LoVo (cell line): Measurements from ENCODE around the gene RTL1.

Experiments
- DNase-seq: peaks from one replicate; pipeline ENCODE4 v3.0.0-alpha.2; 2016; ENCODE audit warnings: low spot score

RTL1 gene

DNA sequence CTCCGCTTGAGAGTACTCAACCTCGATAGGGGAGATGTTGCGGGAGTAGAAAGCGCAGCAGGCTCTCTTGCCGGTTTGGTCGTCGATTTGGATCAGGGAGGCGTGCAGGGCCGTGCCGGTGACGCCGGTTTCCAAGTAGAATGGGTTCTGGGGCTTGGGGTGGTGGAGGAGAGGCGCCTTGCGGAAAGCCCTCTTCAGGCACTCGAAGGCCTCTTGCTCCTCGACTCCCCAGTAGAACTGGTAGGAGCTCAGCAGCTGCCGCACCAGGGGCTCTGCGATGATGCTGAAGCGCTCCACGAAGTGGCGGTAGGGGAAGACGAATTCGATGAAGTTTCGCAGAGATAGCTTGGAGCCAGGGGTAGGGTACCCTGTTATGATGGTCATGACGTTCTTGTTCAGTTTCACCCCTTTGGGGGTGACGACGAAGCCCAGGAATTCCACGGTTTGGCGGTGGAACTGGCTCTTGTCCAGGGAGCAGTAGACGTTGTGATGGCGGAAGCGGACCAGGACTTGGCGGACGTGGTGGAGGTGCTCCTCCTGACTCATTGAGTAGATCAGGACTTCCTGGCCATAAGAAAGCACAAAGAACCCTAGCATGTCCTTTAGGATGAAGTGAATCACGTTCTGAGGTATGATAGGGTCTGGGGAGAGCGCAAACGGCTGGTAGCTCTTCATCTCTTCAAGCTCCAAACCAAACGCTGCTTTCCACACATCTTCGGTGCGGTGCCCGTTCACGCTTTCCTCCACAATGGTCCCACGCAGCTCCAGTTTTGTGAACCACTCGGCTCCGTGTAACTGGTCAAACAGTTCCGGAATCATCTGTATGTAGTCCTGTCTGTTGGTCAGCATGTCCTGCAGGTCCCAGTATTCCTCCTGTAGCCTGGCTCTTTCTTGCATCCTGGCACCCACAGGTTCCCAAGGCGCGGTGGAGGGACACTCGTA is 21.2 kb downstream of the RTL1 start:
- DNase-seq: no peak

DNA sequence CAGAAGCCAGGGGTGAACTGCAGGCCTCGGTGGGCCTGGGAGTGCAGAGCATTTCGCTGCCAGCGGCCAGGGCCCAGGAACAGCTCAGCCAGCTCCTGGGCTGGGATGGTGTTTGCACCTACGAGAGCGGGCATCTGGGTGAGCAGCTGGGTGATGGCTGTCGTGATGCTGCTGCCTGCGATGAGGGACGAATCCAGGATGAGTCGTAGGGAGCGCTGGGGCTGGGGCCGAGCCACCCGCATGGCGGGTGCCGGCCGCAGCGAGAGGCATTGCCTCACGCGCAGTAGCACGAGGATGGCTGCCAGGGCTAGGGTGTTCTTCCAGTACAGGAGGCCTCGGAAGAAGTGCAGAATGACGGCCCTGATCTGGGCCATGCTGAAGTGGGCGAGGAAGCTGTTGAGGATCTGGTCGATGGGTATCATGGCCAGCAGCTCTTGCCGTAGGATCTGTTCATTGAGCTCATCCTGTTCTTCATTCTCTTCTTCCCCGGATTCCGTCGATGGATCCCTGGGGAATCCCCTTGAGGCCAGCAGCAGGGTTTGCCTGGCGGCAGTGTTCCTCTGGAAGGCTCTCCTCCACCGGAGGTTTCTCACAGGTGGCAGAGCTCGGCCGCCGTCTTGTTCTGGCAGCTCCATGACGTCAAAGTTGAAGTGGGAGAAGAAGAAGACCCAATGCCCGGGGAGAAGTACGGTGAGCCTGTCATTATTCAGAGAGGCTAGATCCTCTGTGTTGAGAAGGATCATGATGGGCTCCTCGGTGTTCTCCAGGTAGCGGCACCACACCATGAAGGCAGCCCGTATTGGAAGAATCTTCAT is 22.1 kb downstream of the RTL1 start:
- DNase-seq: no peak

DNA sequence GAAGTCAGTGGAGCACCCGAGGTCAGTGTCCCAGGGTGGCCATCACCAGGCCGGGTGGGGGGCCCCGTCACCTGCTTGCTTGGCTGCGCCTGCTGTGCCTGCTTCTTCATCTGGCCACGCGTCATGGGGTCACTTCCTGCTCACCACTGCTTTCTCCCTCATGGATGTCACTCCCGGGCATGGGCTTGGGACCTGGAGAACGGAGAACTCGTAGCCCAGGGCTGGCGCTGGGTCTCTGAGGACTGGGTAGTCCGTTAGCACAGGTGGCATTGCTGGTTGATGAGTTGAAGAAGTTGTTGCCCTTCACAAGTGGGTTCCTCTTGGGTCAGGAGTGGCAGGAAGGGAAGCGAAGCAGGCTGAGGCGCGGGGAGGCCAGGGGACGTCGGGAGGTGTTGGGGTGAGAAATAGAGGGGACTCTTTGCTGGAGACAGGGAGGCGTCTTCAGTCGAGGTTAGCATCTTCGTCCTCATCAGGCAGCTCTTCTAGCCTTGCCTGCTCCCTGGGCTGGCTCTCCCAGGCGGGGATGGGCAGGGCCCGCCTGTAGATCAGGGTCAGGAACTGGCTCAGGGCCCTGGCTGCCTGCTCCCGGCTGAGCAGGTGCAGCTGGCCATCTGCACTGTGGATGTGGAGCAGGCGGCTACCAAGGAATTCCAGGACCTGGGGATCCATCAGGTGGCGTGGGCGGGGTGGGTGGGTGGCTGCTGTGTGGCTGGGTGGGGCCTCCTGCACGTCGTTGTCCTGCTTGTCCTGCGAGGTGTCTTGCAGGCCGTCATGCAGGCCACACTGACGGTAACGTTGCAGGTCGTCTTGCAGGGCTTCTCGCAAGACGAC is 23.0 kb downstream of the RTL1 start:
- no peak for DNase-seq

DNA sequence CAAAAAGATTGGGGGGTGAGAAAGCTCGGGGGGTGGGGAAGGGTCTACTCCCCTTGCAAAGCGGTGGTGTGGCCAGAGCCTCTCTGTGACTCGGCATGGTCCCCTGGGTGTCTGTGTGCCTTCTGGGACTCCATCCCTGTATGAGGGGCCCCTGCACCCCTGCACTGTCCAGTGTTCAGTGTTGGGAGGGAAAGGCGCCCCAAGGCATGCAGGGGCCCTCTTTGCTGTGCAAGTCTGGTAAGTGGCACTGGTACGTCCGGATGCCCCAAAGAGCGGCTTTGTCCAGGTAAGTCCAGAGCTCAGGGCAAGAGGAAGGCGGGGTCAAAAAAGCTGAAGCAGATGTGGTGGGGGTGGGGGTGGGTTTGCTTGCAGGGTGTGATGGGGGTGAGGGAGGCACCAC is 23.7 kb downstream of the RTL1 start:
- DNase-seq: no peak

DNA sequence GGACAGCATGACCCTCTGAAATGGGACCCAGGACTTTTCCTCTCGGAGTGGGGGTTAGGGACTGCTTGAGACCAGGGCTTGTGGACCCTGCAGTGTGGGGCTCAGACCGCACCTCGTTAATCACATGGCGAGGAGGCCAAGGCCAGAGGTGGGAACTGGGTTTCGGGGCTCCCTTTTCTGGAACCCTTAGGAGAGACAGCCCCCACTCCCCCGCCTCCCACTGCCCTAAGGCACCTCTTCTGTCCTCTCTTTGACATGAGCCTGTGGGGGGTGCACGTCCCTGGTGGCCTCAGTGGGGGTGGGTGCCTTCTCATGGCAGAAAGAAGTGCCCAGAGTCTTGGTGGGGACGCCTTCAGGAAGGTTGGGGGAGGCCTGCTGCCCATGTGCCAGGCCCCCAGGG is 24.3 kb downstream of the RTL1 start:
- no peak for DNase-seq

DNA sequence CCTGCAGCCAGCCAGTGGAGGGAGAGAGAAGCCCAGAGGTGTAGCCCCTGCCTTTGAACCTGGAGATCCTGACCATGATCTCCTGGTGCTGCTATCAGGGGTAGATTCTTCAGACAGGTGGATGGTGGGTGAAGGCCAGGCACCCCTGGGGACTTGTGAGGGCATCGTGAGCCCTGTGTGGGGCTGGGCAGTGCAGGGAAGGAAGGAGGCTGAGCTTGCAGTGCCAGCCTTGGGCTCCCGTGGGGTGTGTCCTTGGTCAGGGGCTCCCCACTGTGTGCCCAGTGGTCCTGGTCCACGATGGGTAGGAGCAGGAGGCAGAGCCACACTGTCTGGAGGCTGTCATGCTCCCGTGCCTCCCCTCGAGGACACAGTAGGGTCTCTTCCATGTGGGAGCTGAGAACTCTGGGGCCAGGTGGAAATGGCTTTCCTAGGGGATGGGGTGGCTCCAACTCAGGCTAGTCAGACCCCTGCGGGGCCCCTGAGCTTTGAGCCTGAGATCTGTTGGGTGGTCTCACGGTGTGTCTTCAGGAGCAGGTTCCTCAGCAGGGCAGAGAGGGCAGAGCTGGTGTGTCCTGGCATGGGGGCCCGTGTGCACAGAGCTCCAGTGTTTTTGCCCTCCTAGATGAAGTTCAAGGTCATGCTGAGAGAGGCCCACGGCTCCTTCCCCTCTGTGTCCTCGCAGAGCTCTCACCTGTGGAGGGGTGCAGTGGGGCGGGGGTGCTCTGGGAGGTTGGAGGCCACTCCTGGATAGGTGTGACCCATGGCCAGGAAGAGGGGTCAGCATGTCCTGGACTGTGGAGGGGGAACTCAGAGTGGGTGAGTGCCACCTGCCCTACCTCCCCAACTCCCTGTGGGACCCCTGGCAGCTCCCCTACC is 25.0 kb downstream of the RTL1 start:
- DNase-seq: no peak

DNA sequence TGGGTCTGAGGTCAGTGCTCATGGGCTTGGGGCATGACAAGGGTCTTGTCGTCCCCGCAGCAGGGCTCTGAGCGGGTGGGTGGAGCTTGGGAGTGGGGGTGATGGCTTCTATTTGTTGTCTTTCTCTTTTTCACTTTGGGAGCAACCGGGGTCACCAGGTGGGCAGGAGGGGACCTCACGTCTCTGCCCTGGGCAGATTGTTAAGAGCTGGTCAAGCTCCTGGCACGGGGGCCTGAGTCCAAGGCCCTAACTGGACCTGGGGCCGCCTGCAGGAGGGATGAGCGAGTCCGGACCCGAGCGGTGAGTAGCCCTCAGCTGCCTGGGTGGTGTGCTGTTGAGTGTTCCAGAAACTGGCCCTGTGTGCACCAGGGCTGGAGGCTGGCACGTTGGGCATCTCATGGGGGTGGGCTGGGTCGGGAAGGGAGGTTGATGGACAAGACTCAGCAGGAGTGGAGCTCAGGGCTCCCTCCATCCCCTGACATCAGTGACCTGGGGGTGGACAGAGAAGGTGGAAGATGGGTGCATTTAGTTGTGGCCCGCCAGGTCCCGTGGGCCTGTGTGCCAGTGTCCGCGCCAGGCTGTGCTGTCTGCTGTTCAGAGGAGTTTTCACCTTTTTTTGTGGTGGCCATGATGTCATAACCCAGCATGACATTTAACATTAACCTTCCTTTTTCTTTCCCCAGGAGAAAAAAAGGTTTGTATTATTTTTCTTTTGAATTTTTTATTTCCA is 27.5 kb downstream of the RTL1 start:
- DNase-seq: no peak

DNA sequence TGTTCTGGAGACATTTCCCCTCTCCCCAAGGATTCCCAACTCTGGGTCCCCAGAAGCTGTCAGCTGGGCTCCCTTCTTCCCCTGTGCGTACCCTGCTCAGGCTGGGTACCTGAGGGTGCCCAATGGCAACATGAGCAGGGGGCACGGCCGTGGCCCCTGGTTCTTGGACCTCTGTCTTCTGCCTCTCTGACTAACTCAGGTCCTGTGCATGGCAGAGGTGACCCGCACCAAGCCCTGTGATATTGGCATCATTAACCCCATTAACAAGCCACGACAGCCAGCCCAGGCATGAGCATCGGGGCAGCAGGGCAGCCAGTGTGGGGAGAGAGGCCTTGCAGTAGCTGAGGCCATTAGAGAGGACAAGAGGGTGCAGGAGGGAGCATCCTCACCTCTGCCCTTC is 28.4 kb downstream of the RTL1 start:
- DNase-seq: no peak

DNA sequence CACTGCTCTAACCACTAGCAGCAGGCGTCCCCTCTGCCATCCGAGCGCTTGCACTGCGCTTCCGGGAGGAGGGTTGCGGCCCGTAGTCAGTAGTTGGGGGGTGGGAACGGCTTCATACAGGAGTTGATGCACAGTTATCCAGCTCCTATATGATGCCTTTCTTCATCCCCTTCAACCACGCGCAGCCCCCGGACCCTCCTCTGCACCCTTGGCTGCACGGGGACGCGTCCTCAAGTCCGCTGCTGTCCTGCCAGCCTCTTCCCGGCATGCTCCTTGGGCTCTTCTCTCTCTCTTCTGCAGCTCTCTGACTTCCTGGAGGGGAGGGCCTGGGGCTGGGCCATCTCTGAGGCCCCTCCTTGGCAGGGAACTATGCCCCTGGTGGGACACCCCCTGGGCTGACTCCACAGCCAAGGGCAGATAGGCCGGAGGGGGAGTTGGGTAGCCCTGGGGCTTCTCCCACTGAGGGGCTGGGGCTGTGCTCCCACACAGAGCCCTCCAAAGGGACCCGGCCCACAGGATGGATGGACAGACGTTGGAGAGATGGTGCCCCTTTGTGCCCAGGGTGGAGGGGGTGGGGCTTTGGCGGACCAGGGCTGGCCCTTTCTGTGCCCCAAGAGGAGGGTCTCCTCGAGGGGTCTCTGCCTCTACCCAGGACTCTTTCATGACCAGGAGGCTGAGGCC is 29.0 kb downstream of the RTL1 start:
- no peak for DNase-seq

DNA sequence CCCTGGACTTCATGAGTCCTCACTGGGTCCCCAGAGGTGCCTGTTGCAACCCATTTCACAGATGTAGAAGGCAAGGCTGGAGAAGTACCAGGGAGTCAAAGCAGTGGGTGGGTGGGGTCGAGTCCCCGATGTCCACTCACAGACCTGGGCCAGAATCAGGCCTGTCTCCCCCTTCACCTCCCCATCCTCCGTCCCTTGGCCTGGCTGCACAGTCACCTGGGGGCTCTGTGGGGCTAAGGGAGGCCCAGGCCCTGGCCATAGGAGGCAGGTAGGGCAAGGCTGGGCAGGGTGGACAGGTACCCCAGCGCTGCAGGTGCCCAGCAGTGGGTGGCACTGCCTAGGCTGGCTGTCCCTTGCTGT is 29.5 kb downstream of the RTL1 start:
- no peak for DNase-seq

DNA sequence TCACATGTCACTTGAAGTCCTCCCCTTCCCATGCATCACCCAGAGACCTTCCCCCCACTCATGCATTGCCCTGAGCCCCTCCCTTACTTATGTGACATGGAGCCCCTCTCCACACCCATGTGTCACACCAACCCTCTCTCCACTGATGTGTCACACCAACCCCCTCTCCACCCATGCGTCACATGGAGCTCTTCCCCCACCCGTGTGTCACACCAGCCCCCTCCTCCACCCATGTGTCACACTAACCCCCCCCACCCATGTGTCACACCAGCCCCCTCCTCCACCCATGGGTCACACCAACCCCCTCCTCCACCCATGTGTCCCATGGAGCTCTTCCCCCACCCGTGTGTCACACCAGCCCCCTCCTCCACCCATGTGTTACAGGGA is 30.4 kb downstream of the RTL1 start:
- no peak for DNase-seq

DNA sequence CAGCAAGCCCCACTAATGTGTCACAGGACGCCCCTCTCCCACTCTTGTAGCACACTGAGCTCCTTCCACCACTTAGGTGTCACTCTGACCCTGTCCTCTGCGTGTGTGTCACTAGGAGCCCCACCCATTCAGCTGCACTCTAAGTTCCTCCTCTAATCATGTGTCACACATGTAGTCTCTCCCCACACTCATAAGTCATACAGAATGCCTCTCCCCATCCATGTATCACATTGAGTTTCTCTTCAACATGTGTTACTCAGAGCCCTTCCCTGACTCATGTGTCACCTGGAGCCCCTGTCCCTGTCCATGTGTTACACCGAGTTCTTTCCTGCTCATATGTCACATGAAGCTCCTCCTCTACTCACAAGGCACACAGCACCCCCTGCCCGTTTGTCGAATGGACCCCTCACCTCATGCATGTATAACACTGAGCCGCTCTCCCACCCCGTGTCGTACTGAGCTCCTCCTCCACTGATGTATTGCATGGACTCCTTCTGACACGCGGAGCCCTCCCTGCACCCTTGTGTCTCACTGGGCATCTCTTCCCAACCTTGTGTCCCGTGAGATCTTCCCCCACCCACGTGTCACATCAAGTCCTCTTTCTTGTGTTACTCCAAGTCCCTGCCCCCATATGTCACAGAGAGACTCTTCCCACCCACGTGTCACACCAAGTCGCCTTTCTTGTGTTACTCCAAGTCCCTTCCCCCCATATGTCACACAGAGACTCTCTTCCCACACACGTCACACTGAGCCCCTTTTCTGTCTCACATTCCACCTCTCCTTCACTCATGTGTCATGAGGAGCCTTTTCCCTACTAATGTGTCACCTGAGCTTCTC is 31.0 kb downstream of the RTL1 start:
- no peak for DNase-seq

DNA sequence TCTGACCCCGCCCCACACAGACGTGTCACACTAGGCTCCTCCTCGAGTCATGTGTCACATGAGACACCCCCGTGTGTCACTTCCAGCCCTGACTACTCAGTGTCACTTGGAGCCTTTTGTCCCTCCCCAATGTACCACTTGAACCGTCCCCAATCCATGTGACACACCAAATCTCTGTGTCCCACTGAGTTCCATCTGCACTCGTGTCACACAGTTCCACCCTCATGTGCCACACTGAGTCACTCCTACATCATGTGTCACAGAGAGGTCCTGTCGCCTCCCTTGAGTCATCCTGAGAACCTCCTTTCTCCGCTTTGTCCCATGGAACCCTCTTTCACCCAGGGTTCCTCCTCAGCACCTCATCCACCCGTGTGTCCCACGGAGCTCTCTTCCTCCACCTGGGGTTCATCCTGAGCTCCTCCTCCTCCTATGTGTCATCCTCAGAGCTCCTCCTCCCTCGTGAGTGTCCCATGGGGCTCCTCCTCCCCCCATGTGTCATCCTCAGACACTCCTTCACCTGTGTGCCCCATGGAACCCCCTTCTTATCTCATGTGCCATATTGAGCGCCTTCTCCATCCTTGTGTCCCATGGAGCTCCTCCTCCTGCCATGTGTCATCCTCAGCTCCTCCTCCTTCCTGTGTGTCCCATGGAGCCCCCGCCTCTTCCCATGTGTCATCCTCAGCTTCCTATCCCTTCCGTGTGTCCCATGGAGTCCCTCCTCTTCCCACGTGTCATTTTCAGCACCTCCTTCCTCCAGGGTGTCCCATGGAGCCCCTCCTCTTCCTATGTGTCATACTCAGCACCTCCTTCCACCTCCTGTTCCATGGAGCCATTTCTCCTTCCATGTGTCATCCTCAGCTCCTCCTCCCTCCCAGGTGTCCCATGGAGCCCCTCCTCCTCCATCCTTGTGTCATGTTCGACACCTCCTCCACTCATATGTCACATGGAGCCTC is 32.0 kb downstream of the RTL1 start:
- DNase-seq: no peak

DNA sequence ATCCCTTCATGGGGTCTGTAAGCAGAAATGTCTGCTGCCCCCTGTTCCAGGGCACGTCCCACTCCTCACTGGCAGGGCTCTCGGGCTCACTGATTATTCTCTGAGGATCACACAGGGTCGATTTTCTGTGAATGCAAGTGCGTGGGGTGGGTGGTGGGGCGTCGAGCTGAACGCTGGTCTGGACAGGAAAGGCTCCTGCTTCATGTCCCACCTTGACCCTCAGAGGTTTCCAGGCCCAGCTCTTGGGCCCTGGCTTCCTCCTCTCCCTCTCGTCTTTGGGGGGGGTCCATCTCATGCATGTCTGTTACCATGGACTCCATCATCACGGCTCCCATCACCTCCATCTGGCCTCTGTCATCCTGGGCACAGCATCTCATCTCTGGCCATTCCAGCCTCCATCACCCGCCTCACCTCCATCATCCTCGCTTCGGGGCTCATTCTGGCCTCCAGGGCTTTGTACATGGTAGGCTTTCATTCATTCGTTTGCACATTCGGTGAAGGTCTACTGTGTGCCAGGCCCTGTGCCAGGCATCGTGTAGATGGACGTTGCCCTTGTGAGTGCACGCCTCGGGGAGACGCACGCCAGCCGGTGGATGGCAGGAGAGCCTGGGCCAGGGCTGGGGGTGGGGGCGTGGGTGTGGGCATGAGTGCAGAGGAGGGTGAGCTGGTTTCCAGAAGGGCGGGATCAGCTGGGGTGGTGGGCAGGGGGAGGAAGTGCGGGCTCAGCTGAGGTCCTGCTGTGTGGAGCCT is 34.7 kb downstream of the RTL1 start:
- DNase-seq: no peak

DNA sequence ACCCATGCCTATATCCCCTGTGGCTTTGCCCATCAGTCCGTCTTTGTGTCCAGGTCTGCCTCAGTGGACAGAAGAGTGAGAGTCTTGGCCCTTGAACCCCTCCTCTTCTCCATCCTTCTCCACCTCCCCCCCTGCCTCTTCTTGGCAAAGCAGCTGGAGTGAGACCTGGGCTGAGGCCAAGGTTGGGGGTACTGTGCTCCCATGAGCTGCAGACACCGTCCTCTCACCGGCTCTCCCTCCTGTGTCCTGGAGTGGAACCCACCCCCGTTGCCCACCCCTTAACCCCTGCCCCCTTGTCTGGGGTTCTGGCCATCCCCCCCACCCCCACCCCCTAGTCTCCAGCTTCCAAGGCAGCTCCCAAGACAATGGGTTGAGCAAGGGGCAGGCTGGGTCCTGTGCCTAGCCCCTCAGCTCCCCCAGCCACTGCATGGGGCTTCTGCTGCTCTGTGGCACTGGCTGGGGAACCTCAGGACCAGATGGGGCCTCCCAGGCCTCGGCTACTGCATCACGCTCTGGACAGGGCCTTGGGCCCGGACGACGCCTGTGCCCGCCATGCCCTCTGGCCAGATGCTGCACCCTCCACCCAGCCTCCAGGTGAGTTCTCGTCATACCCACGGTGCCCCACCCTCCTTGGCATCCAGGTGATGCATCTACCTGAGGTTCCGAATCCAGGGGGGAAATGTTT is 35.7 kb downstream of the RTL1 start:
- DNase-seq: no peak
